Osteocyte (in vitro differentiated cells): Measurements from ENCODE around the gene TGM2. TPM values are rescaled to one million over a fixed set of nuclear protein-coding genes. Genes with fewer than 3 reads are reported as not detected.

ENCODE experiments used
- DNase-seq: peaks from one replicate; pipeline ENCODE4 v3.0.0; 2021; ENCODE audit warnings: mixed read lengths; ENCODE audit not compliant: unreplicated experiment; ENCODE audit errors: extremely low spot score
- H3K27ac Mint-ChIP-seq: one replicate; pipeline ENCODE4 v1.8.0; 2021; ENCODE audit warnings: mild to moderate bottlenecking, mixed read lengths; ENCODE audit not compliant: unreplicated experiment
- H3K27me3 Mint-ChIP-seq: one replicate; pipeline ENCODE4 v1.8.0; 2021; ENCODE audit warnings: mixed read lengths; ENCODE audit not compliant: unreplicated experiment
- H3K36me3 Mint-ChIP-seq: one replicate; pipeline ENCODE4 v1.8.0; 2021; ENCODE audit warnings: mixed read lengths; ENCODE audit not compliant: unreplicated experiment
- H3K4me1 Mint-ChIP-seq: one replicate; pipeline ENCODE4 v1.8.0; 2021; ENCODE audit warnings: mixed read lengths; ENCODE audit not compliant: unreplicated experiment
- H3K4me3 Mint-ChIP-seq: one replicate; pipeline ENCODE4 v1.8.0; 2021; ENCODE audit warnings: mild to moderate bottlenecking, moderate library complexity, mixed read lengths; ENCODE audit not compliant: unreplicated experiment
- H3K9me3 Mint-ChIP-seq: one replicate; pipeline ENCODE4 v1.8.0; 2021; ENCODE audit warnings: mixed read lengths; ENCODE audit not compliant: unreplicated experiment
- CTCF ChIP-seq: fragments of 200-600 bp; sonication (generic); IDR thresholded peaks from 2 replicates; pipeline ENCODE4 v1.5.0; 2021; ENCODE audit warnings: antibody characterized with exemption, mild to moderate bottlenecking, moderate library complexity
- total RNA-seq: library from RNA; stranded (reverse); gene quantifications from 2 replicates; pipeline ENCODE4 v1.2.1, GENCODE V29; 2021

TGM2 gene
- total RNA-seq, 1 donor from 2014 or later, result 29.2 TPM

DNA sequence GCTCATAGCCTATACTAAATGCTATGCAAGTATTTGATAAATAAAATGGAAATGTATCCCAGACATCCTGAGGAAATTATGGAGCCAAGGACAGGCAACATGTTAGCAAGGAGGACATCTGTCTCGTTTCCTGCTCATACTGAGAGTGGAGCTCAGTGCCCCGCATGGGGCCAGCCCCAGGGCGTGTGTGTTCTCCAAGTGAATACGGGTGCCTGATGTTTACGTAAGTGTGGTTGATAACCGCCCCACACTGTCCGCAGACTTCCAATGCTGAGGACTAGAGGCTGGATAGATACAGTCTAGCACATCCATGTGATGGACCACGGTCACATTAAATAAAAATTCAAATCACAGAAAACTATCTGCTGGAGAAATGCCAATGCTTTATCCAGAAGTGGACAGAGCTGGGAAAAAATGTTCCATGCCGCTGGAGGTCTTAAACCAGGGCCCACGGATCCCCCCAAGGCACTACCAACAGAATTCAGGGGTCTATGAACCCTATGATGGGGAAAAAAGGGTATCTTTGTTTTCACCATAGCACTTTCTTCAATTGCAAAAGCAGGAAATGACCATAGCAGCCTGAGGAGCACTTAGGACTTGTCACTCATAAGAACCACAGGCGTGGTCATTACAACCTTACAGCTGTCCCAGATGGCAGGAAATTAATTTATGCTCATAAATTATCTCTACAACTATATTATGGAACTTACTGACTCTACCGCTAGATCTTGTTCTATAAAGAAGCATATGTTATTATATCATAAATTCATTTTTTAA, 24.9 kb downstream of the TGM2 start:
- Mint-ChIP-seq H3K27ac (peak overlapping the region; percentile 85), H3K4me3 (peak overlapping the region; percentile 14), H3K9me3 (no peaks in the 10 kb centered on the region), H3K27me3 (no peaks in the 10 kb centered on the region), H3K36me3 (peaks cover 4% of the 10 kb centered on the region), H3K4me1 (peaks cover 72% of the 10 kb centered on the region)
- no peak for DNase-seq
- TF ChIP-seq CTCF, result no peak

- Mint-ChIP-seq H3K27me3 (no peaks in the 10 kb centered on the region), H3K36me3 (peaks cover 4% of the 10 kb centered on the region), H3K27ac (peak overlapping the region; percentile 85), H3K4me3 (no peak overlapping the region), H3K9me3 (no peaks in the 10 kb centered on the region), H3K4me1 (peaks cover 72% of the 10 kb centered on the region)
- no peak for DNase-seq
- no peak for TF ChIP-seq CTCF
Observed at GRCh38 chr20:38139156-38139912, 25.7 kb downstream of the TGM2 start.

DNA sequence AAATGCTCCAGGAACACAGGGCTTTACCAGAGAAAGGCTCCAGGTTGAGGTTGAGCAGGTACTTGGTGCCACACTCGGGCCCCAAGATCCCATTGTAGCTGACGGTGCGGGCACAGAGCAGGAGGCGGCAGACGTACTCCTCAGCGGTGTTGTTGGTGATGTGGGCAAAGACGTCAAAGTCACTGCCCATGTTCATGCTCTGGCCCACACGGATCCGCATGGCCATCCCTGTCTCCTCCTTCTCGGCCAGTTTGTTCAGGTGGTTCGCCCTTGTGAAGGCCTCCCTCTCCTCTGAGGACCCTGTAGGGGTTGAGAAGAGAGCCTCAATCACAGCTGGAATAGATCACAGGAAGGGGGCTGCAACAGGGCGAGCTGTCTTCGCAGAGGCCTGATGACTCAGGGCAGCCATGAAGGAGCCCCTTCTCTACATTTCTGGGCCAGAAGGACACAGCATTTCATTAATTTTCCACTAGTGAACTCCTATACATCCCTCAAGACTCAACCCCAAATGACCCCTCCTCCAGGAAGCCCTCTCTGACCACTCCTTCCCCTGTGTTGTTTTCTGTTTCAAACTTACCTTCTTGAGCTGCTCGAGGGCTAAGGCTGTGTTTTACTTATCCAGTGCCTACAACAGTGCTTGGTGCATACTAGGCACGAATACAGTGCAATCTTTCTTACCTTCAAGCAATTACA, 26.8 kb downstream of the TGM2 start:
- H3K4me3 Mint-ChIP-seq, result no peak overlapping the region
- no peaks in the 10 kb centered on the region for H3K27me3 Mint-ChIP-seq
- H3K36me3 Mint-ChIP-seq, result peaks cover 4% of the 10 kb centered on the region
- no peak for DNase-seq
- H3K9me3 Mint-ChIP-seq, result no peaks in the 10 kb centered on the region
- TF ChIP-seq CTCF, result no peak
- peaks cover 72% of the 10 kb centered on the region for H3K4me1 Mint-ChIP-seq
- H3K27ac Mint-ChIP-seq, result no peak overlapping the region

GRCh38 chr20:38137441-38138037, 27.5 kb downstream of the TGM2 start:
- Mint-ChIP-seq H3K4me1 (peaks cover 66% of the 10 kb centered on the region), H3K4me3 (no peak overlapping the region), H3K27me3 (no peaks in the 10 kb centered on the region), H3K9me3 (no peaks in the 10 kb centered on the region), H3K36me3 (peaks cover 4% of the 10 kb centered on the region), H3K27ac (no peak overlapping the region)
- DNase-seq, result no peak
- TF ChIP-seq CTCF, result no peak
